Mesenchymal stem cell (in vitro differentiated cells and primary cell): ENCODE results near the gene SMIM20.

Experiments
- DNase-seq: peaks from one replicate; pipeline ENCODE4 v3.0.0-alpha.2; 2013
- H2AFZ ChIP-seq: one replicate; pipeline ENCODE4 v1.6.1; 2013; ENCODE audit warnings: low read depth, mild to moderate bottlenecking, control low read depth, inconsistent platforms, low read length, moderate library complexity
- H2AK5ac ChIP-seq: 2 replicates; pipeline ENCODE4 v1.6.1; 2013; ENCODE audit warnings: low read length, moderate library complexity, mild to moderate bottlenecking, inconsistent platforms; ENCODE audit not compliant: severe bottlenecking
- H2BK120ac ChIP-seq: one replicate; pipeline ENCODE4 v1.6.1; 2013; ENCODE audit warnings: low read depth, mild to moderate bottlenecking, inconsistent platforms, low read length, moderate library complexity
- H2BK12ac ChIP-seq, 2 experiments: one replicate each; pipeline ENCODE4 v1.6.1; 2013; ENCODE audit warnings: inconsistent platforms in 2 of 2, low read length in 2 of 2, mild to moderate bottlenecking in 2 of 2, moderate library complexity in 2 of 2, control low read depth in 1 of 2
- H2BK15ac ChIP-seq: one replicate; pipeline ENCODE4 v1.6.1; 2013; ENCODE audit warnings: mild to moderate bottlenecking, low read depth, inconsistent platforms; ENCODE audit not compliant: poor library complexity, severe bottlenecking
- H2BK5ac ChIP-seq: 2 replicates; pipeline ENCODE4 v1.6.1; 2013; ENCODE audit warnings: low read depth, mild to moderate bottlenecking, low read length, control low read depth, inconsistent platforms; ENCODE audit not compliant: poor library complexity, severe bottlenecking
- H3K14ac ChIP-seq, 2 experiments: one replicate each; pipeline ENCODE4 v1.6.1; 2013; ENCODE audit warnings: inconsistent platforms in 2 of 2, low read length in 2 of 2, control low read depth in 1 of 2, mild to moderate bottlenecking in 1 of 2, moderate library complexity in 1 of 2
- H3K18ac ChIP-seq, 2 experiments: one replicate each; pipeline ENCODE4 v1.6.1; 2013; ENCODE audit warnings: inconsistent platforms in 2 of 2, low read length in 2 of 2, control low read depth in 1 of 2, low read depth in 1 of 2, mild to moderate bottlenecking in 1 of 2
- H3K23ac ChIP-seq, 2 experiments: one replicate each; pipeline ENCODE4 v1.6.1; 2013; ENCODE audit warnings: inconsistent platforms in 2 of 2, low read length in 2 of 2, mild to moderate bottlenecking in 2 of 2, moderate library complexity in 2 of 2, control low read depth in 1 of 2
- H3K27ac ChIP-seq: 2 replicates; pipeline ENCODE4 v1.5.1; 2013; ENCODE audit warnings: mild to moderate bottlenecking, moderate library complexity, low read length, control low read depth, inconsistent platforms; ENCODE audit not compliant: poor library complexity, severe bottlenecking
- H3K27me3 ChIP-seq, 2 experiments: 2 replicates each; pipeline versions ENCODE4 v1.6.1 to v1.7.0; 2013; ENCODE audit warnings: low read length in 2 of 2, mild to moderate bottlenecking in 2 of 2, moderate library complexity in 2 of 2, control low read depth in 1 of 2, inconsistent platforms in 1 of 2; ENCODE audit not compliant: control insufficient read depth in 1 of 2, insufficient read depth in 1 of 2
- H3K36me3 ChIP-seq, 2 experiments: 2 replicates each; pipeline versions ENCODE4 v1.6.1 to v1.7.0; 2013; ENCODE audit warnings: low read length in 2 of 2, control low read depth in 1 of 2, inconsistent platforms in 1 of 2, low read depth in 1 of 2, mild to moderate bottlenecking in 1 of 2; ENCODE audit not compliant: insufficient read depth in 2 of 2, control insufficient read depth in 1 of 2
- H3K4ac ChIP-seq, 2 experiments: one replicate each; pipeline ENCODE4 v1.6.1; 2013; ENCODE audit warnings: inconsistent platforms in 2 of 2, low read length in 2 of 2, mild to moderate bottlenecking in 2 of 2, moderate library complexity in 2 of 2, control low read depth in 1 of 2, low read depth in 1 of 2
- H3K4me1 ChIP-seq: 2 replicates; pipeline ENCODE4 v1.6.1; 2013; ENCODE audit warnings: low read depth, low read length, control low read depth; ENCODE audit not compliant: control insufficient read depth, insufficient read depth
- H3K4me2 ChIP-seq: 2 replicates; pipeline ENCODE4 v1.6.1; 2013; ENCODE audit warnings: low read length, mild to moderate bottlenecking, inconsistent platforms; ENCODE audit not compliant: poor library complexity, severe bottlenecking
- H3K4me3 ChIP-seq, 2 experiments: 2 replicates each; pipeline versions ENCODE4 v1.5.1 to v1.7.0; 2013; ENCODE audit warnings: low read length in 2 of 2, mild to moderate bottlenecking in 2 of 2, control low read depth in 1 of 2, low read depth in 1 of 2; ENCODE audit not compliant: insufficient read depth in 1 of 2
- H3K79me1 ChIP-seq: replicated peaks from 2 replicates; pipeline ENCODE4 v1.6.1; 2013; ENCODE audit warnings: mild to moderate bottlenecking, control low read depth, low read length, inconsistent platforms; ENCODE audit not compliant: poor library complexity, severe bottlenecking
- H3K9ac ChIP-seq: 2 replicates; pipeline ENCODE4 v1.7.0; 2013; ENCODE audit warnings: mild to moderate bottlenecking, low read length, moderate library complexity
- H3K9me3 ChIP-seq: 2 replicates; pipeline ENCODE4 v1.7.0; 2013; ENCODE audit warnings: mild to moderate bottlenecking, low read length; ENCODE audit not compliant: control insufficient read depth
- H4K8ac ChIP-seq: one replicate; pipeline ENCODE4 v1.6.1; 2013; ENCODE audit warnings: inconsistent platforms, mild to moderate bottlenecking, low read length, moderate library complexity
- H4K91ac ChIP-seq: one replicate; pipeline ENCODE4 v1.6.1; 2013; ENCODE audit warnings: mild to moderate bottlenecking, low read length, inconsistent platforms
- WGBS: methylation state at CpG from one replicate; pipeline ENCODE4 v1.1.7; 2013; ENCODE audit warnings: mixed read lengths; 5-methylcytosine and 5-hydroxymethylcytosine counted together

SMIM20 gene

DNA sequence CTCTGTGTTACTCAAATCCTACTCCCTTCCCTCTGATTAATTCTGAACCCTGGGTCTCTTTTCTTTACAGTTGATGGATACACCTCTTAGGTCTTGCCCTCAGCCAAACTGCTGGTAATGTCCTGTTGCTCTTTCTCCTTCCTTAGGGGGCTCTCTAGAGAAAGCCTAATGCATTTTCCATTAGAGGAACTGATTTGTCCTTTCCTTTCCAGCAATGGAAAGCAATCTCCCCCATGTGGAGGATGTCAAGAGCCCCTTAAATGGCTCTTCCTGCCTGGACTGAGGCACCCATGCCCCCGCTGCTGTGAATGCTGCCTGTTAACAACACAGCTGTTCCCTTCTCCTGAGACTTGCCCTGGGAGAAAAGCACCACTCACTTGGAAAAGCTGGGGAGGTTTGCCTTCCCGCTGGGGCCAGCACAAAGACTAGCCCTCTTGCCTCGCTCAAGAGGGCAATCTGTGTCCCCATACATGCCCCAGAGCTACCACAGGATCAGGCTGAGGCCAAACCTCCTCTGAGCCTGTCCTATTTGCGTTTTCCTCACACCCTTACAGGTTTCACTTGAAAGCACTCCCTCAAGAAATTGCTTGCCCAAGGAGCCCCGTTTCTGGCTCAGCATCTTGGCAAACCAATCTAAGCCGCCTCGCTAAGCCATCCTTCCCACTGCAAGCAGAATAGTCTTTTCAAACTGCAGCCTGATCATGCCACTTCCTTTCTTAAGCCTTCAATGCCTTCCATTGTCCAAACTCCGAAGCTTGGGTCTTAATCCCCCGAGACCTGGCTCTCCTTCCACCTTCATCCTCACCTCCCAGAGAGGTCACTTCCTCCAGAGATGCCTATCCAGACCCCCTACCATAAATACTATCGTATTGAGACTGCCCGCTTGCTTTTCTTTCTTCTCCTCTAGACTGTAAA lies 23.2 kb upstream of the SMIM20 start:
- WGBS = 76% methylated on average over 11 of the region's 11 CpGs
- Histone ChIP-seq H4K91ac (no peak overlapping the region), H3K4ac (no peak overlapping the region), H3K9me3 (no peaks in the 10 kb centered on the region), H3K14ac (no peak overlapping the region), H3K27ac (no peak overlapping the region), H3K4me3 (no peak overlapping the region), H3K4me2 (no peak overlapping the region), H2AFZ (no peak overlapping the region), H3K27me3 (no peaks in the 10 kb centered on the region), H2BK15ac (no peak overlapping the region), H4K8ac (peak overlapping the region; percentile 21), H2BK12ac (no peak overlapping the region), H3K9ac (no peak overlapping the region), H2BK120ac (no peak overlapping the region), H3K36me3 (no peaks in the 10 kb centered on the region), H2AK5ac (no peak overlapping the region), H3K18ac (peak overlapping the region in 1 of 2 experiments; percentile 81), H3K23ac (no peak overlapping the region), H3K79me1 (no peaks in the 10 kb centered on the region), H3K4me1 (peaks cover 4% of the 10 kb centered on the region), H2BK5ac (no peak overlapping the region)
- no peak for DNase-seq

DNA sequence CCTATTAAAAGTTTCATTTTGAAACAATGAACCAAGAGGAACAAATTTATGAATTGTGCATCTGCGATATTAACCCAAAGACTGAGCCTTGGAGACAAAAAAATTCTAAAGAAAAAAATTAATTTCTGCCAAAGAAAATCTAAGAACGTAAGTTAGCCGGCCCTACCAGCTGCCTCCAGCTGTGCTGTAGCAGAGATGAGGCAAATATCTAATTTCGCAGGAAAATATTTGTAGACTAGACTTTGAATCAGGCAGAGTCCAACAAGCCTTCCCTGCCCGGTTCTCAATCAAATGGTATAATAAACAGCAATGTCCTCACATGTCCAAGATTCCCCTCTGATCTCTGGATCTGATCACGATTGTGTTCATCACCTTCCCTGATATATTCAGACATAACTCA lies 21.2 kb upstream of the SMIM20 start:
- H2BK12ac ChIP-seq = no peak overlapping the region
- no peak overlapping the region for H3K27ac ChIP-seq
- no peaks in the 10 kb centered on the region for H3K27me3 ChIP-seq
- H2BK120ac ChIP-seq = no peak overlapping the region
- no peak for DNase-seq
- no peak overlapping the region for H3K23ac ChIP-seq
- H3K18ac ChIP-seq = no peak overlapping the region
- 91% methylated on average over 6 of the region's 6 CpGs for WGBS
- no peaks in the 10 kb centered on the region for H3K36me3 ChIP-seq
- H2AK5ac ChIP-seq = no peak overlapping the region
- no peak overlapping the region for H3K9ac ChIP-seq
- H2BK15ac ChIP-seq = no peak overlapping the region
- H4K8ac ChIP-seq = no peak overlapping the region
- no peaks in the 10 kb centered on the region for H3K79me1 ChIP-seq
- no peak overlapping the region for H2BK5ac ChIP-seq
- no peaks in the 10 kb centered on the region for H3K9me3 ChIP-seq
- no peak overlapping the region for H2AFZ ChIP-seq
- no peak overlapping the region for H3K4ac ChIP-seq
- no peak overlapping the region for H3K4me3 ChIP-seq
- no peaks in the 10 kb centered on the region for H3K4me1 ChIP-seq
- no peak overlapping the region for H3K14ac ChIP-seq
- H3K4me2 ChIP-seq = no peak overlapping the region
- no peak overlapping the region for H4K91ac ChIP-seq

- Histone ChIP-seq H2BK12ac (no peak overlapping the region), H3K27me3 (no peaks in the 10 kb centered on the region), H3K4me3 (no peak overlapping the region), H3K36me3 (no peaks in the 10 kb centered on the region), H3K18ac (no peak overlapping the region), H2BK5ac (no peak overlapping the region), H3K4me2 (no peak overlapping the region), H2AFZ (no peak overlapping the region), H3K9me3 (no peaks in the 10 kb centered on the region), H4K91ac (no peak overlapping the region), H3K79me1 (no peaks in the 10 kb centered on the region), H4K8ac (no peak overlapping the region), H2AK5ac (no peak overlapping the region), H3K9ac (no peak overlapping the region), H2BK15ac (no peak overlapping the region), H3K4ac (no peak overlapping the region), H3K23ac (no peak overlapping the region), H3K4me1 (no peaks in the 10 kb centered on the region), H3K27ac (no peak overlapping the region), H3K14ac (no peak overlapping the region), H2BK120ac (no peak overlapping the region)
- 90% methylated on average over 5 of the region's 5 CpGs for WGBS
- DNase-seq = no peak
These were observed 17.1 kb upstream of the SMIM20 start for GRCh38 chr4:25896776-25897539.

- no peak overlapping the region for H3K9ac ChIP-seq
- H3K18ac ChIP-seq = no peak overlapping the region
- H3K27ac ChIP-seq = no peak overlapping the region
- no peak overlapping the region for H3K14ac ChIP-seq
- no peak overlapping the region for H2BK12ac ChIP-seq
- no peaks in the 10 kb centered on the region for H3K36me3 ChIP-seq
- no peak overlapping the region for H2BK5ac ChIP-seq
- H3K23ac ChIP-seq = no peak overlapping the region
- H2BK120ac ChIP-seq = no peak overlapping the region
- H3K9me3 ChIP-seq = no peaks in the 10 kb centered on the region
- no peak for DNase-seq
- no peaks in the 10 kb centered on the region for H3K79me1 ChIP-seq
- H2AFZ ChIP-seq = no peak overlapping the region
- no peak overlapping the region for H3K4me2 ChIP-seq
- H4K91ac ChIP-seq = no peak overlapping the region
- WGBS = no CpG with 5 or more reads among the region's 1 CpG
- H3K27me3 ChIP-seq = no peaks in the 10 kb centered on the region
- no peak overlapping the region for H2AK5ac ChIP-seq
- no peaks in the 10 kb centered on the region for H3K4me1 ChIP-seq
- H3K4ac ChIP-seq = no peak overlapping the region
- no peak overlapping the region for H3K4me3 ChIP-seq
- H4K8ac ChIP-seq = no peak overlapping the region
- H2BK15ac ChIP-seq = no peak overlapping the region
These were observed 13.7 kb upstream of the SMIM20 start for GRCh38 chr4:25900310-25900709.
